Subcutaneous adipose tissue (tissue), 4 donors: ENCODE data around the gene POPDC3. TPM values are rescaled to one million over a fixed set of nuclear protein-coding genes. Genes with fewer than 3 reads are reported as not detected.

ENCODE experiments used
- total RNA-seq, 4 donors: library from RNA; depleted of rRNA; stranded (reverse); fragments of >200 nt; gene quantifications; one replicate each; pipeline ENCODE4 v1.1.0, GENCODE V29; 2016
- TF ChIP-seq, protein P1 (sequence below): fragments of 450-650 bp; IDR thresholded peaks from one replicate; pipeline ENCODE4 v1.5.1; 2016; ENCODE audit warnings: low read depth, mild to moderate bottlenecking, control low read depth, antibody characterized with exemption, moderate library complexity

Gene POPDC3
- total RNA-seq, 4 donors from 2014 or later = 0.68 to 1.1 TPM; not detected in 2

DNA sequence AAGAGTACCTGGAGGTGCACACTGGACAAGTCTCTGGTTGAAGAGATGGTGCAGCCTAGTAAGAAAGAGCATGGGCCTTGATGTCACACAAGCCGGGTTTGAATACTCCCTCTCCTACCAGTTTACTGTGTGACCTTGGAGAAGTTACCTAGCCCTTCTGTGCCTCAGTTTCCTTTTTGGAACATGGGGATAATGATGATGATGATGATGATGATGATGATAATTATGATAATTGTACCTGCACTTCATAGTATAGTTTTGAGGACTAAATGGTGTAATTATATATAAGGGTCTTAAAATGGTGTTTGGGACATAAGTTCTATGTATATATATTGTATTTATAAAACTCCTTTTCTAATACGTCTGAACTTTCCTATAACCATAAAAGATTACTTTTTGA is 41.7 kb downstream of the POPDC3 start:
- TF ChIP-seq, protein P1, sequence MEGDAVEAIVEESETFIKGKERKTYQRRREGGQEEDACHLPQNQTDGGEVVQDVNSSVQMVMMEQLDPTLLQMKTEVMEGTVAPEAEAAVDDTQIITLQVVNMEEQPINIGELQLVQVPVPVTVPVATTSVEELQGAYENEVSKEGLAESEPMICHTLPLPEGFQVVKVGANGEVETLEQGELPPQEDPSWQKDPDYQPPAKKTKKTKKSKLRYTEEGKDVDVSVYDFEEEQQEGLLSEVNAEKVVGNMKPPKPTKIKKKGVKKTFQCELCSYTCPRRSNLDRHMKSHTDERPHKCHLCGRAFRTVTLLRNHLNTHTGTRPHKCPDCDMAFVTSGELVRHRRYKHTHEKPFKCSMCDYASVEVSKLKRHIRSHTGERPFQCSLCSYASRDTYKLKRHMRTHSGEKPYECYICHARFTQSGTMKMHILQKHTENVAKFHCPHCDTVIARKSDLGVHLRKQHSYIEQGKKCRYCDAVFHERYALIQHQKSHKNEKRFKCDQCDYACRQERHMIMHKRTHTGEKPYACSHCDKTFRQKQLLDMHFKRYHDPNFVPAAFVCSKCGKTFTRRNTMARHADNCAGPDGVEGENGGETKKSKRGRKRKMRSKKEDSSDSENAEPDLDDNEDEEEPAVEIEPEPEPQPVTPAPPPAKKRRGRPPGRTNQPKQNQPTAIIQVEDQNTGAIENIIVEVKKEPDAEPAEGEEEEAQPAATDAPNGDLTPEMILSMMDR = no peak

DNA sequence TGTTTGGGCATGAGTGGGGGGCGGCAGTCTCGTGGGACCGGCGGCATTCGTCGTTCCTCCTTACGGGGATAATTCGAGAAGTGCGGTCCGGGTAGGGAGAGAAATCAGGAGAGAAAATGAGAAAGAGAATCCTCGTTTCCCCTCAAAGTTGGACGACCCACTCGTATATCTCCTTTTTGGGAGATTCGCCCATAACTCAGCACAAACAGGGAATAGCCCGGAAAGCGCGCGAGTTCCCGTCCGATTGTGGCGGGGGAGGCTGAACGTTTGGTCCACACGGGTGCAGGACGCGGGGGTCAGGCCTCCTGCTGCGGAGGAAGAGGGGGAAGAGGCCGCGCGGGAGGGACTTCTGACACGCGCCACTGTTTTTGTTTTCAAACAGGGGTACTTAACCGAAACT is 42.4 kb downstream of the POPDC3 start:
- TF ChIP-seq, protein P1 = no peak

DNA sequence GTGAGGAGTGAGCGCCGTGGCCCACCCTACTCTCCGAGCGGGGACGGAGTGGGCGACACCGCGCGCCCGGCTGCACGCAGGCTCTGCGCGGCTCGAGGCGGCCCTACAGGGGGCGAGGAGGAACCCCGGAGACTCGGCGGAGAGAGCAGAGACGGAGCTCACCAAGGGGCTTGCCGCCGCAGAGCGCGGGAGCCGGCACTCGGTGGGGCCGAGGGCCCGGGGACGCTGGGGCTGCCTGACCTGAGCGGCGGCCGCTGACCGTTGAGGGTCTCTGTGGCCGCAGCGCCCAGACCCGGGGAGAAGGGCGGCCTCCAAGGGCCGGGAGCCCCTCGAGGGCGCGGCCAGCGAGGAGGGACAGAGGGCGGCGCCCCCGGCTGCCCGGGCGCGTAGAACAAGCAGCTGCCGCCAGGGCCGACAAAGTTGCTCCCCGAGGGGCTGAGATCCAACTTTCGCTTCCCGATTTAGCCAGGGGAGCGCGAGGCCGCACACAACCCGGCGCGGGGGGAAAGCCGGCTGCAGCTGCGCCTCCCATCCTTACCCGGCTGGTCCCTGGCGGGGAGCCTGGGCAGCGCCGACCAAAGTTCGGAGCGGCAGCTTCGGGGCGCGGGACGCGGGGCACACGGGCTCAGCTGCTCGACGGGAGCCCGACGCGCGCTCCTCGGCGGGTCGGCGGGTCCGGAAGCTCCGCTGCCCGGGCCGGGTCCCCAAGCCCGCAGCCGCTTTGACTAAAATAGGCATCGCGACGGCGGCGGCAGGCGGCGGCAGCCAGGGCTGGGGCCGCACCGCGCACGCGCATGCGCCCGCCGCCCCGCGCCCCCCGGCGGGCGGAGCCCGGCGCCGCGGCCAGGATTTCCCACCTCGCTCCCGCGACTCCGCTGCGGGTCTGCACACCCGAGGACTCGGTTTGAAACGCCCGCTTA is 43.1 kb downstream of the POPDC3 start:
- TF ChIP-seq, protein P1 = no peak

GRCh38 chr6:105135907-105136430 is 43.8 kb downstream of the POPDC3 start:
- TF ChIP-seq, protein P1 = no peak

DNA sequence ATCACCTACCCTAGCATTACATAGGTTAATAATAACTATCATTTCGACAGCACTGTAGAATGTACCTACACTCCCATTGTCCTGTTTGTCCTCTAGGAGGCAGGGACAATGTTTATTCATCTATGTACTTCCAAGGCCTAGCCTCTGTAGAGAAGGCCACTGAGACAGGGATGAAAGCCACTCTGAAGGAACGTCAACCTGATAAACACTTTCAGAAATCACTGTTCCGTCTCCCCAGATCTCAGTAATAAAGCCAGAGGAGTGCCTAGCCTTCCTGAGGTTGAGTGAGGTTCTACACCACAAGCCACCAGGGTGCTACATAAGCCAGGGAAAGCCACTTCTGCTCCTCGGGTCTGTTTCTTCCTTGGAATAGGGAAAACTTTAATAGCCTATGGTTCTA is 44.8 kb downstream of the POPDC3 start:
- TF ChIP-seq, protein P1 = no peak

- TF ChIP-seq, protein P1 = no peak
These were observed 57.1 kb downstream of the POPDC3 start for GRCh38 chr6:105122717-105123116.

DNA sequence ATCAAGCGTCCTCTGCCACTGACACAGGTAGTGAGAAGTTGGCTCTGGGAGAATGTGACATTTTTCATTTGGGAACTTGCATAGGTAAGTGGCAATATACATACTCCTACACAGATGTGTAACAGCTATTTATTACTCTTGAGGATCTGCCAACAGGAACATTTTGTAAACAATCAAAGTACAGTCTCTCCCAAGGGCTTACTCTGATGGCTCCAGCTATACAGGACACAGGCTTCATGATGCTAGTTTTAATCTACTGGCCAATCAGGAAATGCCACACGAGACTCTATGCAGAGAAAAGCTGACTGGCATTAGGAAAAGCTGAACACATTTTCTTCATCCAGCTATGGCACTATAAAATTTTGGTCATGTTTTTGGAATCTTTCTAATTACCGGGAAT is 57.8 kb downstream of the POPDC3 start:
- TF ChIP-seq, protein P1 = no peak
